HG03060 (cell line): Measurements from ENCODE around the gene GSTM2.
A peak's percentile ranks its signal among the peaks of the same experiment; 100 is the strongest.
"Not testable (repeated sequence)": the region's sequence is repeated elsewhere in the genome, so short reads cannot be mapped to it uniquely, and the experiment has no call there.

ENCODE experiments used
- ATAC-seq: cut with Tn5 transposase; IDR thresholded peaks from one replicate; pipeline ENCODE4 v1.9.1; 2021; ENCODE audit warnings: low read depth, moderate number of reproducible peaks; ENCODE audit not compliant: unreplicated experiment

The GSTM2 gene

DNA sequence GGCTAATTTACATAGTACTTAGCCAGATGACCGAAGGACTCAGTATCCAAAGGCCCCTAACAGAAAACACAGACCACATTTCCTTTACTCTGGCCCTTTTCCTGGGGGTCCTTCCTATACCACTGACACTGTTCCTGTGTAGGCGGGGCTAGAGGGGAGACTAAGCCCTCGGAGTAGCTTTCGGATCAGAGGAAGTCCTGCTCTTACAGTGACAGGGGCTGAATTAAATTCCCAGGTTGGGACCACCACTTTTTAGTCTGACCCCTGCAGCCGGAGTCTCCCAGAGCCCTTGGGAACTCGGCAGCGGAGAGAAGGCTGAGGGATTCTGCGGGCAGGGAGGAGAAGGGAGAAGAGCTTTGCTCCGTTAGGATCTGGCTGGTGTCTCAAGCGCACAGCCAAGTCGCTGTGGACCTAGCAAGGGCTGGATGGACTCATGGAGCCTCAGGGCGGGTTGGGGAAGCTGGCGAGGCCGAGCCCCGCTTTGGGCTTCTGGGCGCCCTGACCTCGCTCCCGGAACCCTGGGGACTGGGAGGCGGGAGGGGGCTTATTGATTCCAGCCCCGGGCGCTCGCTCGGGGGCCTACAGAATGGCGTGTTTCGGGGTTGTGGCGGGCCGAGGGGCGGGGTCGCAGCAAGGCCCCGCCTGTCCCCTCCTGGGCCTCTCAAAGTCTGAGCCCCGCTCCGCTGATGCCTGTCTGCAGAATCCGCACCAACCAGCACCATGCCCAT is 43.9 kb downstream of the GSTM2 start, which contains the start of gene GSTM5:
Gene GSTM5, plus strand, starts transcription at position 659 of the 728 bp plus-strand sequence. Its CDS starts 62 bp downstream, at position 721.
- ATAC-seq: not testable (repeated sequence)

DNA sequence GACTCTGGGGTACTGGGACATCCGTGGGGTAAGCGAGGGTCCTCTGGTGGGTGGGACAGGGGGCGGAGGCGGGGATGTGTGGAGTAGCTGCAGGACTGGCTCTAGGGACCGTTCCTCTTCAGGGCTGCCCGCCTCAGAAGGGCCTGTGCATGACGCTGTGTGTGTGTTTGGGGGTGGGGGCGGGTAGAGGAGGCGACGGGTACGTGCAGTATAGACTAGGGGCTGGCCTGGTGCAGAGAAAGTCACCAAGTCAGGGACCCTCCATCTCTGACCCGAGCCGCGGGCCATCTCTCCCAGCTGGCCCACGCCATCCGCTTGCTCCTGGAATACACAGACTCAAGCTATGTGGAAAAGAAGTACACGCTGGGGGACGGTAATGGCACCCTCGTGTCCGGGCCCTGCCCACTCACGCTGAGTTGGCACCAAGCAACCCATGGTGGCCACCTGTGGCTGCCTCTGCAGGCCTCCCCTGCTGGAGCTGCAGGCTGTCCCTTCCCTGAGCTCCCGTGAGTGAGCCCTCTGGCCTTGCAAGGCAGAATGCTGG is 44.5 kb downstream of the GSTM2 start:
- ATAC-seq: no peak

DNA sequence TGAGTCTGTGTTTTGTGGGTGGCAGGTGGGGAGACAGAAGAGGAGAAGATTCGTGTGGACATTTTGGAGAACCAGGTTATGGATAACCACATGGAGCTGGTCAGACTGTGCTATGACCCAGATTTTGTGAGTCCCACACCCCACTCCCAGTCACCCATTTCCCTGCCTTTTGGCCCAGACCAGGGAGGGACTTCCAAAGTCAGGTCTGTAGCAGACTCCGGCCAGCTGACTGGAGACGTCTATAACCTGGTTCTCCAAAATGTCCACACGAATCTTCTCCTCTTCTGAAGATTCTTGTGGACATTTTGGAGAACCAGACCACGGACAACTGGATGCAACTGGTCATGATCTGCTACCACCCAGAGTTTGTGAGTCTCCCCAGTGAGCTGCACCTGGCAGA is 45.8 kb downstream of the GSTM2 start:
- no peak for ATAC-seq

DNA sequence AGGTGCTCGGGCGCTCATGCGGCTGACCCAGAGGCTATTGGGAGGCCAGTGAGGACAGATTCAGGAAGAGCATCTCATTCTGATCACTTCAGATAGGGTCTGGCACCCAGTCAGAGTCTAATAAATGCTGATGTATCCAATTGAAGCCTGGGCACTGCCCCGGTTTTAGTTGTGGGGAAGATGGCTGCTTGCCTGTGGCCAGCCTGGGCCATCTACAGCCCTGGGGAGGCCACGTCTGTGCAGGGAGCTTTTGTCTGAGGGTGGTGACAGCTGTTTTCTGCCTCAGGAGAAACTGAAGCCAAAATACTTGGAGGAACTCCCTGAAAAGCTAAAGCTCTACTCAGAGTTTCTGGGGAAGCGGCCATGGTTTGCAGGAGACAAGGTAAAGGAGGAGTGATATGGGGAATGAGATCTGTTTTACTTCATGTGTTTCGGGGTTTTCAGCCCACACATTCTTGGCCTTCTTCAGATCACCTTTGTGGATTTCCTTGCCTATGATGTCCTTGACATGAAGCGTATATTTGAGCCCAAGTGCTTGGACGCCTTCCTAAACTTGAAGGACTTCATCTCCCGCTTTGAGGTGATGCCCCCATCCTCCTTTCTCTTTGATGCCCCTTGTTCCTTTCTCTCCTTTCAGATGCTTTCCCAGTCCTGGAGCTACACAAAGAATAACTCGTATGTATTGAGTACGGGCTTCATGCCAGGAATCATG is 47.0 kb downstream of the GSTM2 start:
- ATAC-seq: no peak

DNA sequence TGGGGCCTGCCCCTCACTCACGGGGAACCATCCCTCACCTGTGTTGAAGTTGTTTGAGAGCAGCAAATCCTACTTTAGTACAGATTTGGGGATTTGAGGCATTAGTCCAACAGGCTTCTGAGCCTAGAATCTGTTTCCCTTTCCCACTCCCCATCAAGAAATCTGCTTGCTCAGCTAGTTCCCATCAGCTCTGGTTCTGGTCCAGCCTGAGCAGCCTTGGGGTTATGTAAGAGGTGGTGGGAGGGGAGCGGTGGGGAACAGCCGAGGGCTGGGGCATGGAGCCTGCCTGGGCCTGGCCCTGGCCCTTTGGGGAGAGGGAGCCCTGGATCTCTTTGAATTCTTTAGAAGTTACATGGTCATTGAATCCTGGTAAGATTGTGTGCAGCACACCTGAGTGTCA is 48.3 kb downstream of the GSTM2 start:
- ATAC-seq: no peak

DNA sequence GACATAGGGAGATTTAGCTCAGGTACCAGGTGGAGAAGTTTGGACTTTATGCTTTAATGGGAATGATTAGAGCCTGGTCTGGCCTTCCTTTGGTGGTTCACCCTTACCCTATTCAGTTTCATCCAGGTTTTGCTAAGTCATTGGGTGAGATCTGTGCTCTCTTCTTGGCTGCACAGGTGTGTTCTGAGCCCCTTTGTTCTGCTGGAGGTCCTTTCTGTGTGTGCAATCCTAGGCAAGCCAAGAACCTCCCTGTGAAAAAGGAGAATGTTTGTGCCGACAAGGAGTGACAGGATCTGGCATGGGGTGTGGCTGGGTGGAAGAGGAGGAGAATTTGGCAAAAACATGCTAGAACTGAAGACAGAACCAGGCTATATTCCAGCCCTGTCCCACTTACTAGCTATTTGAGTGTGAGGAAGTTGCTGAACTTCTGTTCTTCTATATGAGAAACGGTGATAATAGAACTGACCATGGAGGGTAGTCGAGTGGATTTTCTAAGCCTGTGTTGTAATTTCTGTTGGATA is 48.8 kb downstream of the GSTM2 start:
- no peak for ATAC-seq

DNA sequence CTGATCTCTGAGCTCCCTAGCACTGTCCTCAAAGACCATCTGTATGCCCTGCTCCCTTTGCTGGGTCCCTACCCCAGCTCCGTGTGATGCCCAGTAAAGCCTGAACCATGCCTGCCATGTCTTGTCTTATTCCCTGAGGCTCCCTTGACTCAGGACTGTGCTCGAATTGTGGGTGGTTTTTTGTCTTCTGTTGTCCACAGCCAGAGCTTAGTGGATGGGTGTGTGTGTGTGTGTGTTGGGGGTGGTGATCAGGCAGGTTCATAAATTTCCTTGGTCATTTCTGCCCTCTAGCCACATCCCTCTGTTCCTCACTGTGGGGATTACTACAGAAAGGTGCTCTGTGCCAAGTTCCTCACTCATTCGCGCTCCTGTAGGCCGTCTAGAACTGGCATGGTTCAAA is 49.9 kb downstream of the GSTM2 start:
- ATAC-seq: no peak

DNA sequence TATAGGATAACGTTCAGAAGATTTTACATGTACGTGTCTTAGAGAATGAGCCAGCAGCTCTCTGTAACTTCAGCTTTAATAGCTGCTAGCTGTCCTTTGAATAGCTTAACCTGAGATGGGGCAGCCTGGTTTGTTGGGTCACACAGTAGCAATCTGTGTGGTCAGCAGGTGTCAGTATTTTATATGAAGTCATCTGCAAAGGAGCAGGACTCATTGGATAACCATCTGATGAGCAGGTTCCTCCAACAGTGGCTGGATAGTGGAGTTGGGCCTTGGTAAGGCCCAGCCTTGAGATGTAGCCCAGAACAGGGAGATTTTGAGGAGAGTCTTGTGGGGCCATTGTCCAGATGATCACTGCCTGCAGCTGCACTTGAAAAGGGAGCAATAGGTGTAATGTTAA is 50.6 kb downstream of the GSTM2 start:
- ATAC-seq: no peak

DNA sequence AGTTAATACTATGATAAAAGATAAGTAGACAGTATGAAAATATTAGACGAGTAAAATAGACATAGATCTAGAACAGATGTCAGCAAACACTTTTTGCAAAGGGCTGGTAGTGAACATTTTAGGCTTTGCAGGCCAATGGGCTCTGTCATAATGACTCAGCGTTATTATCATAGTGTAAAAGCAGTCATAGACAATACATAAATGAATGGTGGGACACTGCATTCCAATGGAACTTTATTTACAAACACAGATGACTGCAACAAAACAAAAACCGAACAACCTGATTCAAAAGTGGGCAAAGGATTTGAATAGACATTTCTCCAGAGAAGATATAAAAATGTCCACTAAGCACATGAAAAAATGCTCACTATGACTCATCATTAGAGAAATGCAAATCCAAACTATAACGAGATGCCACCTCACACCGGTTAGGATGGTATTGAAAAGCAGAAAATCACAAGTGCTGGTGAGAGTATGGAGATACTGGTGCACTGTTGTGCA is 51.5 kb downstream of the GSTM2 start:
- peak; percentile 57 for ATAC-seq

DNA sequence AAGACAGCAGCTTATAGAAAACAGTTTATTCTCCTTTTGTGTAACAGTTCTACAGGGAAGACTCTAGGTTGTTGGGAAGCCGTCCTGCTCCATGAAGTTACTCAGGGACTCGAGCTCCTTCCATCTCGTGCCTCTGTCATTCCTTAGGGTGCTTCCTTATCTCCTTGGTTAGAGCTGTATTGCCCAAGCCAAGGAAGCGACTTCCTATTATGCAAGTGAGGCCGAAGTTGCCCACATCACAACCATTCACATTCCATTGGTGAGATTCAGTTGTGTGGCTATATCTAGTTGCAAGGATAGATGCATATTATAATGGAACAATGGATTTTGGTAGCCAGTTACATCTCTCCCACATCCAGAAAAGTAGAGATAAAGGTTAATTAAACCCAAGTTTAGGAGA is 53.2 kb downstream of the GSTM2 start:
- no peak for ATAC-seq

DNA sequence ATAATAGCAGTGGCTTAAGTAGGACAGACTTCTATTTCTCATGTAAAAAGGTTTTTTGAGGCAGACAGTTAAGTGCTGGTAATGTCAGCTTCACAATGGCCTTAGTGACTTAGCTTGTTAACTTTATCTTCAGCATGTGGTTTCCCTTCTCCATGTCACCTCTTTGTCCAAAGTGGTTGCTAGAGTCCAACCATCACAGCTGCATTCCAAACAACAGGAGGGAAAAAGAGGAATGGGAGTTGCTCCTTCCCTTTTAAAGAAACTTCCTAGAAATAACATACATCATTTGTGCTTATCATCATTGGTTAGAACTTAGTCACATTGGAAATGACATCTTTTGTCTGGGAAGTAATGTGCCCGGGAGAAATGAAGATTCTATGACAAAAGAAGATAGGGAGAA is 54.1 kb downstream of the GSTM2 start:
- ATAC-seq: no peak

DNA sequence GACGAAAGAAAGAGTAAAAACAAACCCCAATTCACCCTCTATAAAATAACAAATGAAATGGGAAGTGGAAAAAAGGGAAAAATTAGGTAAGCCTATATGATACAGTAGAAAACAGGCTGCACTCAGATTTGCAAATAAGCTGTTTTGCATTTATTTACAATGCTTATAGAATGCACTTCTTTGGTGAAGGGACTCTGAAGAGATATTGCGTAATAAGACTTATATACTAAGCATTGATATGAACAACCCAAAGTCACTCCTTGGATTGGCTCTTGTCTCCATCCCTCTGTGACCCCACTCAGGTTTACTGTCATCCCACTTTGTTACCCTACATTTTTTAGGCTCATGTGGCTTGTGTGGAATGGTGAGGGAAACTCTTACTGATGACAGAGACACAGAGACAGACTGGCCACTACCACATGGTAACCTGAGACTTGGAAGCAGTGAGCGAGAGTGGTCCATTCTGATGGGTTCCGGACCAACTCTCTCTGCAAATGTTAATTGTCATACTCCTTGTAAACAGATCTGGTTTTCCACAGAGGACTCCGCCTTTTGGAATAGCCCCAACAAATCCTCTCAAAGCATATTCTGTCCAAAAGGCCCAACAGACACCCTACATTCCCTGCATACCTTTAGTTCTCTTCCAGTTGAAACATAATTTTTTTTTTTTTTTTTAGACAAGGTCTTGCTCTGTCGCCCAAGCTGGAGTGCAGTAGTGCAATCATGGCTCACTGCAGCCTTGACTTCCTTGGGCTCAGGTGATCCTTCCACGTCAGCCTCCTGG is 55.2 kb downstream of the GSTM2 start:
- ATAC-seq: no peak
